Cardiac muscle cell (in vitro differentiated cells and primary cell): Measurements from ENCODE around the gene CELF3. TPM values are rescaled to one million over a fixed set of nuclear protein-coding genes. Genes with fewer than 3 reads are reported as not detected.
A peak's percentile ranks its signal among the peaks of the same experiment; 100 is the strongest.

Experiments
- DNase-seq, 2 donors: peaks; one replicate each; pipeline versions ENCODE4 v3.0.0 to v3.0.0-alpha.2; 2010 to 2017; ENCODE audit warnings: low read depth in 1 of 2, low spot score in 1 of 2
- H3K27ac ChIP-seq: fragments of 200-600 bp; sonication (generic); 2 replicates; pipeline ENCODE4 v1.5.1; 2016
- H3K27me3 ChIP-seq: fragments of 200-600 bp; sonication (generic); 2 replicates; pipeline ENCODE4 v1.6.0; 2016; ENCODE audit warnings: control low read depth
- H3K36me3 ChIP-seq: fragments of 200-600 bp; sonication (generic); 2 replicates; pipeline ENCODE4 v1.5.1; 2016; ENCODE audit warnings: control low read depth
- H3K4me1 ChIP-seq: fragments of 200-600 bp; sonication (generic); 2 replicates; pipeline ENCODE4 v1.8.1; 2017; ENCODE audit warnings: low read depth, mild to moderate bottlenecking, mixed run types
- H3K4me3 ChIP-seq: fragments of 200-600 bp; sonication (generic); 2 replicates; pipeline ENCODE4 v1.5.1; 2016; ENCODE audit warnings: mild to moderate bottlenecking
- H3K9me3 ChIP-seq: fragments of 200-600 bp; sonication (generic); 2 replicates; pipeline ENCODE4 v1.5.1; 2017; ENCODE audit warnings: low read depth, mild to moderate bottlenecking, control low read depth
- CTCF ChIP-seq: IDR thresholded peaks from 2 replicates; pipeline ENCODE4 v1.5.1; 2012; ENCODE audit warnings: low read depth, mild to moderate bottlenecking, low read length
- polyA plus RNA-seq: library from polyadenylated mRNA; unstranded; fragments of >200 nt; fragmentation: Nextera tagmentation; extraction: Ambion mirVana; gene quantifications from 2 replicates; pipeline ENCODE4 v1.2.1, GENCODE V29; 2016
- total RNA-seq: library from RNA; depleted of rRNA; stranded (reverse); fragments of >200 nt; gene quantifications from 2 replicates; pipeline ENCODE4 v1.2.3, GENCODE V29; 2016

CELF3 gene
- total and polyA plus RNA-seq, 2 experiments from 2014 or later, result 0.42 TPM; not detected in 1

- H3K27me3 ChIP-seq, result no peaks in the 10 kb centered on the region
- H3K4me3 ChIP-seq, result no peak overlapping the region
- H3K27ac ChIP-seq, result no peak overlapping the region
- peaks cover 16% of the 10 kb centered on the region for H3K36me3 ChIP-seq
- no peak for DNase-seq
- peaks cover 5% of the 10 kb centered on the region for H3K4me1 ChIP-seq
- no peak for TF ChIP-seq CTCF
- no peaks in the 10 kb centered on the region for H3K9me3 ChIP-seq
Measured at GRCh38 chr1:151759241-151759640, 42.6 kb upstream of the CELF3 start.

GRCh38 chr1:151756291-151756690 lies 39.7 kb upstream of the CELF3 start:
- H3K27ac ChIP-seq, result no peak overlapping the region
- H3K9me3 ChIP-seq, result no peaks in the 10 kb centered on the region
- no peak for TF ChIP-seq CTCF
- H3K4me3 ChIP-seq, result no peak overlapping the region
- peaks cover 8% of the 10 kb centered on the region for H3K36me3 ChIP-seq
- no peaks in the 10 kb centered on the region for H3K4me1 ChIP-seq
- DNase-seq, result peak in 1 of 2 donors; percentile 14
- H3K27me3 ChIP-seq, result no peaks in the 10 kb centered on the region

GRCh38 chr1:151741516-151741915 lies 24.9 kb upstream of the CELF3 start:
- no peak for TF ChIP-seq CTCF
- DNase-seq, result no peak
- H3K27me3 ChIP-seq, result peaks cover 40% of the 10 kb centered on the region
- no peak overlapping the region for H3K4me3 ChIP-seq
- no peak overlapping the region for H3K27ac ChIP-seq
- H3K9me3 ChIP-seq, result no peaks in the 10 kb centered on the region
- H3K4me1 ChIP-seq, result no peaks in the 10 kb centered on the region
- no peaks in the 10 kb centered on the region for H3K36me3 ChIP-seq

GRCh38 chr1:151739590-151740355 lies 23.2 kb upstream of the CELF3 start:
- Histone ChIP-seq H3K27me3 (peaks cover 30% of the 10 kb centered on the region), H3K4me1 (no peaks in the 10 kb centered on the region), H3K4me3 (no peak overlapping the region), H3K9me3 (no peaks in the 10 kb centered on the region), H3K27ac (no peak overlapping the region), H3K36me3 (no peaks in the 10 kb centered on the region)
- no peak for TF ChIP-seq CTCF
- DNase-seq, result no peak

- no peak overlapping the region for H3K4me3 ChIP-seq
- no peak for TF ChIP-seq CTCF
- no peaks in the 10 kb centered on the region for H3K4me1 ChIP-seq
- peaks cover 11% of the 10 kb centered on the region for H3K27me3 ChIP-seq
- DNase-seq, result no peak
- H3K27ac ChIP-seq, result no peak overlapping the region
- H3K36me3 ChIP-seq, result no peaks in the 10 kb centered on the region
- no peaks in the 10 kb centered on the region for H3K9me3 ChIP-seq
Measured at GRCh38 chr1:151737479-151737878, 20.9 kb upstream of the CELF3 start.
